Stimulated activated memory B cell treated with anti-CD40 and anti-IgM and Interleukin-4, amounts not matched to agents 10 μg/mL and 1 μg/mL and 100 μg/mL, for 72 hours (primary cell): ENCODE results near the gene NMNAT2.
"Not testable (repeated sequence)": the region's sequence is repeated elsewhere in the genome, so short reads cannot be mapped to it uniquely, and the experiment has no call there.

ENCODE experiments used
- ATAC-seq: fragments of 150-1000 bp; cut with Tn5 transposase; 2 replicates; pipeline ENCODE4 v1.10.0; 2021
- H3K27ac Mint-ChIP-seq: one replicate; pipeline ENCODE4 v1.8.0; 2022; ENCODE audit warnings: mild to moderate bottlenecking, mixed read lengths
- H3K27me3 Mint-ChIP-seq: one replicate; pipeline ENCODE4 v1.8.0; 2022; ENCODE audit warnings: mixed read lengths
- H3K36me3 Mint-ChIP-seq: one replicate; pipeline ENCODE4 v1.8.0; 2022; ENCODE audit warnings: mixed read lengths
- H3K4me1 Mint-ChIP-seq: one replicate; pipeline ENCODE4 v1.8.0; 2022; ENCODE audit warnings: mixed read lengths
- H3K4me3 Mint-ChIP-seq: one replicate; pipeline ENCODE4 v1.8.0; 2022; ENCODE audit warnings: mild to moderate bottlenecking, moderate library complexity, mixed read lengths
- H3K9me3 Mint-ChIP-seq: one replicate; pipeline ENCODE4 v1.8.0; 2022; ENCODE audit warnings: mixed read lengths

The NMNAT2 gene

DNA sequence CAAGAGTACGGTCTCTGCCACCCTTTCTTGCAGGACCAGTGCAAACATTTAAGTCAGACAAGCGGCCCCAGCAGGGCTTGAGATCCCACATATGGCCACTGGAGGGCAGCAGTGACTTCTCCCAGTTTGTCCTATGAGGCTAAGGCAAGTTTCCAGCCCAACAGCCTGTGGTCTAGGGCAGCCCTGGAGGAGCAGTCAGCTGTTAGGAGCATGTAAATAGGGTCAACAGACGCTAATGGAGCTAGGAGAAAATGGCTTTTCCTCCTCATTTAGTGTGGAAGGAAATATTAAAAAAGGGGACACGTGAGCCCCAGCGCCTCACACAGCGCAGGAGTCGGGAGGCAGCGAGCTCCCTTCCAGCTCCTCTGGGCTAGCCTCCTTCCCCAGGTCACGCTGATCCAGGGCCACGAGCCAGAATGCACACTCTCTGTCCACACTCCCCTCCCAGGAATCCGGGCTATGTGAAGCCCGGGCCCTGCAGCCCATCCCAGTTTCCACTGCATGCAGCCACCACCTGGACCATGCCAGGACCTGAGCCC lies 136.6 kb downstream of the NMNAT2 start:
- Mint-ChIP-seq H3K9me3 (no peaks in the 10 kb centered on the region), H3K27ac (no peak overlapping the region), H3K4me1 (peaks cover 6% of the 10 kb centered on the region), H3K4me3 (no peak overlapping the region), H3K27me3 (peaks cover 45% of the 10 kb centered on the region), H3K36me3 (no peaks in the 10 kb centered on the region)
- peak; percentile 77 for ATAC-seq

DNA sequence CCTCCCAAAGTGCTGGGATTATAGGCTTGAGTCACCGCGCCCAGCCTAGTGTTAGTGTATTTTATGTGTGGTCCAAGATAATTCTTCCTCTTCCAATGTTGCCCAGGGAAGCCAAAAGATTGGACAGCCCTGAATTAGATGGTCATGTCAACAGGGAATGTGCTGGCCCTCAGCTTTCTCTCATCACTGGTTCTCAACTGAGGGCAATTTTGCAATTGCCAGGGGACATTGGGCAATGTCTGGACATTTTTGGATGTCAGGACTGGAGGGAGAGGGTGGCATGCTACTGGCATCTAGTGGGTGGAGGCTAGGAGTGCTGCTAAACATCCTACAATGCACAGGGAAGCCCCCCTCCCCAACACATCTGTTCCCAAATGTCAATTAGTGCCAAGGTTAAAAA lies 137.1 kb downstream of the NMNAT2 start:
- no peaks in the 10 kb centered on the region for H3K9me3 Mint-ChIP-seq
- H3K36me3 Mint-ChIP-seq: no peaks in the 10 kb centered on the region
- H3K27me3 Mint-ChIP-seq: peaks cover 45% of the 10 kb centered on the region
- no peak for ATAC-seq
- H3K4me3 Mint-ChIP-seq: no peak overlapping the region
- no peak overlapping the region for H3K27ac Mint-ChIP-seq
- peaks cover 6% of the 10 kb centered on the region for H3K4me1 Mint-ChIP-seq

DNA sequence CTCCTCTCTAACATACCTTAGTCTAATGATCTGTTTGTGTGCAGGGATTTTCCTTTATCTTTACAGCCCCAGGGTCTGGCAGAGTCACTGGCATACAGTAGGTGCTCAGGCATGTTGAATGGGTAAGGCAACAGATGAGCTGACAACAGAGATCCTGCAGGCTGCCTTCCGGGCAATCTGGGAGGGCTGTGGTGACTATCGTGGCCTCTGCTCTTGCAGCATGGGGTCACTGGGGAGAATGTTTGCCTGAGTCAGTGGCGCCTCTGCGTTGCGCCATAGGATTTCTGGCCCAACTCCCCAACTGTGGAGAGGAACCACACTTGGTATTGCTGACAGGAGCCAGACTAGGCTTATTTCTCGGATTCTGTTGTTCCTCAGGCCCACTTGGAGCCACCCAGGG lies 138.3 kb downstream of the NMNAT2 start:
- peaks cover 6% of the 10 kb centered on the region for H3K4me1 Mint-ChIP-seq
- H3K27me3 Mint-ChIP-seq: peaks cover 42% of the 10 kb centered on the region
- H3K36me3 Mint-ChIP-seq: no peaks in the 10 kb centered on the region
- H3K27ac Mint-ChIP-seq: no peak overlapping the region
- ATAC-seq: no peak
- no peaks in the 10 kb centered on the region for H3K9me3 Mint-ChIP-seq
- H3K4me3 Mint-ChIP-seq: no peak overlapping the region

DNA sequence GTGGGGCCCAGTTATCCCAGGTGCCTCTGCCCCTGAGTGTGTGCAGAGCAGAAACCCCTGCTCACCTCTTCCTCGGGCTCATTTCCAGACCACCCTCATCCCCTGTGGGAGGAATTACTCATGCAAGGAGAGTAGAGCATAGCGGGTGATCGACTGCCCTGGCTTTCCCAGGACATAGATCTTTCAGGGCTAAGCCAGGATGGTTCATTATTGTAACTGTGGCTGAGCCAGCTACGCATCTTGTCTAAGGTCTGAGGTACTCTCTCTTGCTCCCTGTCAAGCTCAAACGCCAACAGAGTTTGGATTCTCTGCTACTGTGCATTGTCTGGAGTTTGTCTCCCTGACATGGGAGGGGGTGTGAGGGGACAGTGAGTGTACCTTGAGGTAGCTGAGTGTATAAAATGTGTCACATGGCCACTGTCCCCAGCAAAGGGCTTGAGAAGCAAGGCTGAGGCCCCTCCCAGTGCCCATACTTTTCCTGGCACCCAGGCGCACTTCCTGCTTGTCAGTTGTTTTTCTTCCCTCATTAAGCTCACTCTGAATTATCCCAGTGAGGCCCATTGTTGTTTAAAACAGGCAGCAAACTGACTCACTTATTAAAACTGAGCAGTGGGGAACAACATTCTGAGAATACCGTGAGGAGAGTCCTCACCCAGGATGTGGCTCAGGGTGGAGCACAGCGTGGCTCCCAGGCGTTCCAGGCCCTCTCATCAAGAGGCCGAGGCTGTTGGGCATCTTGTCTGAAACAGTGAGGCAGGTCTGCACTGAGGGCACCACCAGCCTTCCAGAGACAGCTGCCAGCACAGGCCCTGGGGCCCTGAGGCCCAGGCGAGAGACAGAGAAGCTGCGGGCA lies 139.2 kb downstream of the NMNAT2 start:
- H3K27me3 Mint-ChIP-seq: peaks cover 34% of the 10 kb centered on the region
- H3K4me1 Mint-ChIP-seq: peaks cover 6% of the 10 kb centered on the region
- no peak overlapping the region for H3K27ac Mint-ChIP-seq
- H3K9me3 Mint-ChIP-seq: no peaks in the 10 kb centered on the region
- H3K36me3 Mint-ChIP-seq: no peaks in the 10 kb centered on the region
- ATAC-seq: no peak
- no peak overlapping the region for H3K4me3 Mint-ChIP-seq

DNA sequence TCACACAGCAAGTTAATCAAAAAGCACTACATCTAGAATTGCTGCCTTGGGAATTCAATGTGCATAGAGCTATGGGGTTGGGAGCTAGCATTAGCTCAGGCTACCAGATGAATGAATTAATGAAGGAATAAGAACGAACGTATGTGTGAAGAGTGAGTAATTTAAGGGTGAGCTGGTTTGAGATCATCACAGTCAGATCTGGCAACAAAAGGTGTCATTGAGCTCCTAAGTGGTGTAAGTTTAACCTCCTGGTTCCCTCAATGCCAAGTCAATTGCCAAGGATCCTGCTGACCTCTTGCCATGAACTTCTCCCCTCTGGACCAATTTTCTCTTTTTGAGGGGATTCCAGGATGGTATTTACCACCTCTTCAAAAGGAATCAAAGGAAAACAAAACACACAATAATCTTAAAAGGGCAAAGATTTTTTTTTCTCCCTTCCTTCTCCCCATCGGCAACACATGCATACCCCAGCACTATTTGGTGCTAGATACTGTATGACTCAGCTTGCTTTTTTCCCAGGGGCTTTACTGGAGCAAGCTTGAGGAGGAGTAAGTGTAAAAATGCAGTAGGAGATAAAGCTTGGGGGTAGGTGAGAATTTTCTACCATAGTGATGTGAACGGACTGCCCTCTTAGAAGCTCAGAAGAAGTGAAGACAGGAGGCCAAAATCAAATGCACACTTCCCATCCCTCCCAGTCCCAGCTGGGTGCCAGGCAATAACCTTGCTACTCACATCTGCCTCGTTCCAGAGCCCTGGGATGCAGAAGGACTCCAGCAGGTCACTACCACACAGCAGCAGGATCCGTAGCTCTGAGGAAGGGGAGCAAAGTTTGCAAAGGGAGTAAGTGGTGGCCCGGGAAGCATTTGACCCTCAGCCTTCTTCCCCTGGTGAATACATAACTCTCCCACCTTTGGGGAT lies 140.1 kb downstream of the NMNAT2 start:
- Mint-ChIP-seq H3K27ac (no peak overlapping the region), H3K4me1 (peaks cover 6% of the 10 kb centered on the region), H3K9me3 (no peaks in the 10 kb centered on the region), H3K4me3 (no peak overlapping the region), H3K27me3 (peaks cover 26% of the 10 kb centered on the region), H3K36me3 (no peaks in the 10 kb centered on the region)
- no peak for ATAC-seq

DNA sequence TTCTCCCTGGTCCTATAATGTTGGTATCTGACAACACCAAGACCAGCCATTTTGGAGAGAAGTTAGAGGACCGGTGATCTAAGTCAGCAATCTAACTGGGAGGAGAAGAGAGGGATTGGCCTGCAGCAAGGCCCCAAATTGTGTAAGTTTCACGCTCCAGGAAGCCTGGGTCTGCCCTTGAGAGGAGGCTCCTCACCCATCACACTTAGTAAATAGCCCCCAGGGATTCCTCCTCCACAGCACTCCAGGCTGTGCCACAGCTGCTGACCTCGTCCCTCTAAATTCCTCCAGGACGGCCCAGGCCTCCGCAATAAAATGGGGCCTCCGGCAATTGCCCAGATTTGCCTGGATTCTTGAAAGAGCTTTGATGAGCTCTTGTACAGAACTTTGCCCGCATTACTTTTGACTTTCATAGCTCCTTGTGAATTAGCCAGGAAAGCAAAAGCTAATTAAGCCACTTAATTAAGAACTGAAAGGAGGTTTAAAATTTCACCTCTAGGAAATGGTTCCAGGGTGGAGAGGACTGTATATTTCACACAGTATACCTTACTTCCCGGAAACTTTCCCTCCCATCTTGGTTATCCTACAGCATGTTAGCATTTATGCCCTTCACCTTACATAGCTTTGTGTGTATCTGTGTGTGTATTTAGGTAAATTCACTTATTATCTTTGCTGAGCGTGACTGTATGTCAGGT lies 141.6 kb downstream of the NMNAT2 start:
- Mint-ChIP-seq H3K36me3 (no peaks in the 10 kb centered on the region), H3K27me3 (peaks cover 14% of the 10 kb centered on the region), H3K4me3 (no peak overlapping the region), H3K27ac (no peak overlapping the region), H3K4me1 (peaks cover 3% of the 10 kb centered on the region), H3K9me3 (no peaks in the 10 kb centered on the region)
- no peak for ATAC-seq

DNA sequence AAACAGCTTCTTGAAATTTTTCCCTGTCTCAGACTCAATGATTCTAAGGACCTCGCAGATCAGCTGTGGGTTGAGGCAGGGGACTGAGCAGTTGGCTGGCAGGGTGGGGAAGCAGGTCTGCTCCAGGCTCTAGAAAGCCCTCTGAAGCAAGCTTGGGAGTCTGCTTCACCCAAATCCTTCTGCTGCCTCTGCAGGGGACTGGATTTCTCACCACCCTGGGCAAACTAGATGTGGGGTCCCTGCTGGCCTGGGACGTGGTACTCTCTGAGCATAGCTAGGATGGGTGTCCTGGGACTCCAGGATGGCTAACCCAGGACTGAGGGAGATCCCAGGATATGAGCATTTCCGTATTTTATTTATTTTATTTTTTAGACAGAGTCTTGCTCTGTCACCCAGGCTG lies 142.9 kb downstream of the NMNAT2 start:
- Mint-ChIP-seq H3K27ac (no peak overlapping the region), H3K27me3 (peaks cover 8% of the 10 kb centered on the region), H3K4me3 (no peak overlapping the region), H3K4me1 (no peaks in the 10 kb centered on the region), H3K9me3 (no peaks in the 10 kb centered on the region), H3K36me3 (no peaks in the 10 kb centered on the region)
- no peak for ATAC-seq

DNA sequence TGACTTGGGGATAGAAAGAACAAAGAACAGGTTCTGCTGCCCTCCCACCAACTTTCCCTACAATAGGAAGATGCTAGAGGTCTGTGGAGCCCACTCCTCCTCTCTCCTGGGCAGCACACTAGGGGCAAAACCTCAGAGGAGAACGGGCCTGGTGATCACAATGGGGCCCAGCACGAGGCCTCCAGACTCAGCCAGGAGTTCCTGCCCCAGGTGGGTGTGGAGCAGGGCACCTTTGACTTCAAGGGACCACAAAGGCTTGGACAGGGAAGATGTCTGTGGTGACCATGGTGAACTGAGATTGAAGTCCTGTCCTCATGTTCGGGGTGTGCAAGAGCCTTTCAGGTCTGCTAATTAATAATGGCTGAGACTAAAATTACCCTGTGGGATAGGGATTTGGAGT lies 143.3 kb downstream of the NMNAT2 start:
- Mint-ChIP-seq H3K27ac (no peak overlapping the region), H3K9me3 (no peaks in the 10 kb centered on the region), H3K27me3 (peaks cover 8% of the 10 kb centered on the region), H3K36me3 (no peaks in the 10 kb centered on the region), H3K4me1 (no peaks in the 10 kb centered on the region), H3K4me3 (no peak overlapping the region)
- ATAC-seq: no peak

DNA sequence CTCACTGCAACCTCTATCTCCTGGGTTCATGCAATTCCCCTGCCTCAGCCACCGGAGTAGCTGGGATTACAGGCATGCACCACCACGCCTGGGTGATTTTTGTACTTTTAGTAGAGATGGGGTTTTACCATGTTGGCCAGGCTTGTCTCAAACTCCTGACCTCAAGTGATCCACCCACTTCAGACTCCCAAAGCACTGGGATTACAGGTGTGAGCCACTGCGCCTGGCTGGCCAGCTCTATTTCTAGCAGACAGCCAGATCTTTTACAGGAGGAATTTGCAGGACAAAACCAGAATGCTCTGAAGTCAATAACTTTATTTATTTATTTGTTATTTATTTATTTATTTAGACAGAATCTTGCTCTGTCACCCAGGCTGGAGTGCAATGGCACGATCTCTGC lies 144.2 kb downstream of the NMNAT2 start:
- H3K27ac Mint-ChIP-seq, H3K9me3 Mint-ChIP-seq, H3K36me3 Mint-ChIP-seq, H3K4me1 Mint-ChIP-seq, H3K27me3 Mint-ChIP-seq, H3K4me3 Mint-ChIP-seq, ATAC-seq: not testable (repeated sequence)

DNA sequence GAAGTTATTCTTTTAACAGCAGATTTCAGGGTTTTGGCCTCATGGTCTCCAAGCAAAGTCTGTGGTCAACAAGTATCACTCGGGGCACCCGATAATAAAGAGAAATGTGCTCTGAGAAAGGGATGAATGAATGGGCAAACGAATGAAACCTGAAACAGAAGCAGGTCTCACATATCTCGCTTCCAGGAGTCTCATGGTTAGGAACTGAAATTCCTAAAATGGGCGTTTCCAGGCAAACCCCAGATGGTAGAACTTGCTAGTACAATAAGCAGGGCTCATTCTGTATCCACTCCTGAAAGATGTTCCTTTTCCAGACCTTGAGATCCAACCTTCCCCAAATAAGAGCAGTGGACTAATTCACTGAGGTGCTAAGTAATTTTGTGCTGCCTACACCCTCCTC lies 144.9 kb downstream of the NMNAT2 start:
- no peak for ATAC-seq
- H3K27ac Mint-ChIP-seq: no peak overlapping the region
- H3K36me3 Mint-ChIP-seq: no peaks in the 10 kb centered on the region
- no peak overlapping the region for H3K4me3 Mint-ChIP-seq
- no peaks in the 10 kb centered on the region for H3K9me3 Mint-ChIP-seq
- no peaks in the 10 kb centered on the region for H3K4me1 Mint-ChIP-seq
- H3K27me3 Mint-ChIP-seq: peaks cover 8% of the 10 kb centered on the region

DNA sequence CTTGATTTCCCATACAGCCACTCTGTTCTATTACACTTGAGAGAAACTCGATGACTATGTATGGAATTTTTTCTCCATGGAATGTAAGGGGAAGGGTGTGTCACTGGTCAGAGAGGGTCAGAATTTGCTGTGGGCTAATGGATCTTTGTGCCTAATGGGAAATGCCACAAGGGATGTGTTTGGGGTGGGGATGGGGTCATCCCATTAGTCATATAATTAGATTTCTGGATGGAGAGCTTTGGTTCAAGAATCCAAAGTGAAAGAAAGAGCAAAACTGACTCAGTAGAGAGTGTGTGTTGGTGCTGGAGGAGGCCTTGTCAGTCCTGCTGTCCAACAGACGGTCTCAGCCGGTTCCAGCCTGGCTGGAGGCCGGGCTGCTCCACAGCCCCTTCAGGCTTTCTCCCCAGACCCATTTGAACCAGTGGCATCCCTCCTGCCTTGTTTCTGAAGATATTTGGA lies 145.8 kb downstream of the NMNAT2 start:
- no peaks in the 10 kb centered on the region for H3K9me3 Mint-ChIP-seq
- H3K4me1 Mint-ChIP-seq: no peaks in the 10 kb centered on the region
- H3K27ac Mint-ChIP-seq: no peak overlapping the region
- H3K36me3 Mint-ChIP-seq: no peaks in the 10 kb centered on the region
- H3K27me3 Mint-ChIP-seq: peaks cover 11% of the 10 kb centered on the region
- no peak for ATAC-seq
- H3K4me3 Mint-ChIP-seq: no peak overlapping the region

DNA sequence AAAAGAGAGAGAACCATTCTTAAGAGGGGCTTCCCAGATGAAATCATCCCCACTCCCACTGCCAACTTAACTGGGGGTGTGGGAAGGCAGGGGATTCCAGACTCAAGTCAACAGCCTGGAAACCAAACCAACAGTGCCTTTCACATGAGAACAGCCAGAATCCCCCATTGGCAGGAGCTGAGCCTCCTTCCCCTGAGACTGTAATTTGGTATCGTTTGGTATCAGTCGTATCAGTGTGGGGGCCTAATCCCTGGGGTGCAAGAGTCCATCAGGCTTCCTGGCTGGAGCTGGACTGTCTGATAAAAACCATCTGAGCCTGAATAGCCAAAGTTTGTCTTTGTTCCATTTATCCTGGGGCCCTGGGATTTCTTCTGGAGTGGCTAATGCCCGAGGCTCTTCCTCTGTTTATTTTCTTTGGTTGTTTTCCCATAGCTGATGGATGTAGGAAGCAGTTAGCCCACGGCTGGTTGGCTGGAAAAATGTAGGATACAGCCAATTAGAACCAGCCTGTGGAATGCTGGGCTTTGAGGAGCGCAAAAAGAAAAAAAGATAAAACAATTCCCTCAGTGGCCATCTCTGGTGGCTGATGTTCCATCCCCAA lies 147.5 kb downstream of the NMNAT2 start:
- H3K36me3 Mint-ChIP-seq: no peaks in the 10 kb centered on the region
- no peak for ATAC-seq
- H3K27ac Mint-ChIP-seq: no peak overlapping the region
- peaks cover 27% of the 10 kb centered on the region for H3K27me3 Mint-ChIP-seq
- H3K4me3 Mint-ChIP-seq: no peak overlapping the region
- H3K4me1 Mint-ChIP-seq: no peaks in the 10 kb centered on the region
- H3K9me3 Mint-ChIP-seq: no peaks in the 10 kb centered on the region

DNA sequence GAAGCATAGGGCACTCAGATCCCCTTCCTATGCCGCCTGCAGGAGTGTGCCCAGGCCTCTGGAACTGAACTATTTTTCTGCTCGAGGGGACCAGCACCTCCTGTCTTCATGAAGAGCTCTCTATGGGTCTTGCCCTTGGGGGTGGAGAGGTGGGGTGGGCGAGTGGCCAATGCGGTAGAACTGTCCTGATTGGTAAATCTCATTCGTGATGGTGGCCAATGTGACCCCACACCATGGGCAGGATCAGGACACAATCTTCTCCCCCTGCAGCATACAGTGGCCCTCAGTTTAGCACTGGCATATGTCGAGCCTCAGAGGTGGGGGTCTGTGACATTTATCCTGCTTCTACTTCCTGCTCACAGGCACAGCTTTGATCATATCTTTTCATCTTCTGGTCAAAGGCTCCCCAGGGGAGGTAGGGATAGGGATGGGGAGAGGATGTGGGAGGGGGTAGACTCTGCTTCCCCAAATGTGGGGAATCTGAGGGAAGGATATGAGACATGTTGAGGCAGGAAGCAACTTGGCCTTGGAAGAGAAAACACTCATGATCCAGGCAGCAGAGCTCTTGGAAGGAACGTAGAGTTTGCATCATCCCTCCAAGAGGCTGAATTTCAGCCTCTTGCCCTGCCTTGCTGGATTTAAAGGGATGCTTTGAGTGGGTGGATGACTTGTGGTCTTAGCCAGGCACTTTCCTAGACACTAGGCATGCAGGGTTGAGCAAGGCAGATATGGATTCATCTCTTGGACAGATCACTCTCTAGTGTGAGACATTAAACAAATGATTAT lies 150.3 kb downstream of the NMNAT2 start:
- no peaks in the 10 kb centered on the region for H3K36me3 Mint-ChIP-seq
- H3K9me3 Mint-ChIP-seq: no peaks in the 10 kb centered on the region
- H3K4me3 Mint-ChIP-seq: no peak overlapping the region
- no peak overlapping the region for H3K27ac Mint-ChIP-seq
- H3K27me3 Mint-ChIP-seq: peaks cover 44% of the 10 kb centered on the region
- no peak for ATAC-seq
- no peaks in the 10 kb centered on the region for H3K4me1 Mint-ChIP-seq
